Measurements from ENCODE around the gene AOX1. TPM values are rescaled to one million over a fixed set of nuclear protein-coding genes. Genes with fewer than 3 reads are reported as not detected.
A peak's percentile ranks its signal among the peaks of the same experiment; 100 is the strongest.

AOX1 gene
- total RNA-seq, 1 experiment from 2014 or later, result 0.71 TPM

DNA sequence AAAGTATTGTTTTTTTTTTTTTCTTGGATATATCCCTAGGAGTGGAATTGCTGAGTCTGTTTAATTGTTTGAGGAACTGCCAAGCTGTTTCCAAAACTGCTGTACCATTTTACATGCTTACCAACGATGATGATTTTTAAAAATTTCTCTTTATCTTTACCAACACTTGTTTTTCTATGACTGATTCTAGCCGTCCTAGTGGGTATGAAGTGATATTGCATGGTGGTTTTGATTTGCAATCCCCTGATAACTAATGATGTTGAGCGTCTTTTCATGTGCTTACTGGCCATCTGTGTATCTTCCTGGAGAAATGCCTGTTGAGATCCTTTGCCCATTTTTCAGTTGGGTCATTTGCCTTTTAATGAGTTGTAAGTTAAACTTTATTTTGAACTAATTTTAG is 8.8 kb upstream of the AOX1 start:
- RAD21 ChIA-PET (ENCODE audit: low non-redundant PET in 1 of 2, low total read pairs in 2 of 2, uncharacterized antibody in 2 of 2, unreplicated experiment in 2 of 2), result no interaction called here
- no peaks in the 10 kb centered on the region for H3K27me3 ChIP-seq (ENCODE audit: insufficient read depth, low read length)
- peaks cover 3% of the 10 kb centered on the region; the same call in 1 of the 2 replicates for H3K79me2 ChIP-seq (ENCODE audit: insufficient read depth, low read length)
- BruUV-seq (replicated peaks), result no TSS peak
- ATAC-seq (no peak), DNase-seq (ENCODE audit: low read depth, low spot score) (no peak)
- no peak overlapping the region for H3K4me2 ChIP-seq (ENCODE audit: low read length)
- H3K4me1 ChIP-seq (ENCODE audit: control insufficient read depth in 1 of 2, insufficient read depth in 2 of 2, low read length in 2 of 2), result no peaks in the 10 kb centered on the region
- no peak overlapping the region for H3K27ac ChIP-seq (ENCODE audit: low read depth, low read length)
- intact Hi-C loops (cut with micrococcal nuclease), result loop anchor here (5.0 kb wide), 1 partner anchor 80 kb away; no protein-coding TSS in a partner anchor
- H3K9me3 ChIP-seq (ENCODE audit: control insufficient read depth in 1 of 2, insufficient read depth in 1 of 2, low read depth in 1 of 2, low read length in 2 of 2), result no peaks in the 10 kb centered on the region
- CTCF ChIA-PET, result no interaction called here
- no peak overlapping the region for H2AFZ ChIP-seq (ENCODE audit: low read depth, low read length, poor library complexity, severe bottlenecking)
- H3K36me3 ChIP-seq (ENCODE audit: control insufficient read depth in 1 of 2, insufficient read depth in 2 of 2, low read length in 2 of 2), result peaks cover 0 to 8% of the 10 kb centered on the region in 2 experiments; a peak in 1 of 4 replicates
- TF ChIP-seq RAD21 (IDR thresholded peaks at IDR 0.05; ENCODE audit: low read depth) (no peak), CTCF (IDR thresholded peaks at IDR 0.05 in 2 of 3, conservative IDR thresholded peaks at IDR 0.05 in 1 of 3; ENCODE audit: borderline replicate concordance in 1 of 3, insufficient read depth in 1 of 3, low read depth in 2 of 3, low read length in 2 of 3) (peak in 1 of 3 experiments; percentile 16; a peak in 1 of 6 replicates)
- POLR2A ChIA-PET, result no interaction called here
- H4K20me1 ChIP-seq (ENCODE audit: insufficient read depth), result no peaks in the 10 kb centered on the region
- H3K9ac ChIP-seq (ENCODE audit: low read length), result no peak overlapping the region
- H3K9me2 ChIP-seq (ENCODE audit: insufficient read depth), result no peaks in the 10 kb centered on the region
- no peak overlapping the region for H3K4me3 ChIP-seq (replicated peaks in 1 of 2; ENCODE audit: low read depth in 1 of 2, low read length in 2 of 2)

GRCh38 chr2:200578778-200579177 is 7.0 kb upstream of the AOX1 start:
- Histone ChIP-seq H3K27ac (ENCODE audit: low read depth, low read length) (no peak overlapping the region), H3K9me2 (ENCODE audit: insufficient read depth) (no peaks in the 10 kb centered on the region), H4K20me1 (ENCODE audit: insufficient read depth) (no peaks in the 10 kb centered on the region), H3K9me3 (ENCODE audit: control insufficient read depth in 1 of 2, insufficient read depth in 1 of 2, low read depth in 1 of 2, low read length in 2 of 2) (no peaks in the 10 kb centered on the region), H3K36me3 (ENCODE audit: control insufficient read depth in 1 of 2, insufficient read depth in 2 of 2, low read length in 2 of 2) (peaks cover 0 to 8% of the 10 kb centered on the region in 2 experiments; a peak in 1 of 4 replicates), H2AFZ (ENCODE audit: low read depth, low read length, poor library complexity, severe bottlenecking) (no peak overlapping the region), H3K4me1 (ENCODE audit: control insufficient read depth in 1 of 2, insufficient read depth in 2 of 2, low read length in 2 of 2) (no peaks in the 10 kb centered on the region), H3K27me3 (ENCODE audit: insufficient read depth, low read length) (no peaks in the 10 kb centered on the region), H3K79me2 (ENCODE audit: insufficient read depth, low read length) (peaks cover 3% of the 10 kb centered on the region; the same call in 1 of the 2 replicates), H3K4me2 (ENCODE audit: low read length) (no peak overlapping the region), H3K4me3 (replicated peaks in 1 of 2; ENCODE audit: low read depth in 1 of 2, low read length in 2 of 2) (no peak overlapping the region), H3K9ac (ENCODE audit: low read length) (no peak overlapping the region)
- intact Hi-C loops (cut with micrococcal nuclease), result loop anchor here (5.0 kb wide), 1 partner anchor 79 kb away; no protein-coding TSS in a partner anchor
- TF ChIP-seq CTCF (IDR thresholded peaks at IDR 0.05 in 2 of 3, conservative IDR thresholded peaks at IDR 0.05 in 1 of 3; ENCODE audit: borderline replicate concordance in 1 of 3, insufficient read depth in 1 of 3, low read depth in 2 of 3, low read length in 2 of 3), result peak; percentile 33 to 62 (median 52); a peak in 5 of 6 replicates
- no peak for TF ChIP-seq JUND (IDR thresholded peaks at IDR 0.05)
- no peak for TF ChIP-seq MAX (IDR thresholded peaks at IDR 0.05)
- TF ChIP-seq RAD21 (IDR thresholded peaks at IDR 0.05; ENCODE audit: low read depth), result peak; percentile 31
- 0 out of 2 replicates have a peak, but pooled peaks have one; percentile 47 for TF ChIP-seq CBX3 (IDR thresholded peaks at IDR 0.05; ENCODE audit: low read depth)
- CTCF ChIA-PET, result interaction anchor here (0.7 to 1.6 kb wide), 5 partner anchors 10 to 605 kb away, joined by 3 to 5 read pairs (median 3); no protein-coding TSS in a partner anchor
- POLR2A ChIA-PET, result no interaction called here
- ATAC-seq (peak; percentile 67), DNase-seq (ENCODE audit: low read depth, low spot score) (no peak)
- no TSS peak for BruUV-seq (replicated peaks)
- RAD21 ChIA-PET (ENCODE audit: low non-redundant PET in 1 of 2, low total read pairs in 2 of 2, uncharacterized antibody in 2 of 2, unreplicated experiment in 2 of 2), result no interaction called here
